ENCODE results near the gene CLN6. TPM values are rescaled to one million over a fixed set of nuclear protein-coding genes. Genes with fewer than 3 reads are reported as not detected.
A peak's percentile ranks its signal among the peaks of the same experiment; 100 is the strongest.

CLN6 gene
- total RNA-seq, 1 donor from 2014 or later, result 18.0 TPM

- DNase-seq (ENCODE audit: low spot score), result no peak
- no peak overlapping the region for H3K27ac Mint-ChIP-seq (ENCODE audit: unreplicated experiment)
- H3K4me3 Mint-ChIP-seq (ENCODE audit: unreplicated experiment), result no peak overlapping the region
- TF ChIP-seq, protein P1, sequence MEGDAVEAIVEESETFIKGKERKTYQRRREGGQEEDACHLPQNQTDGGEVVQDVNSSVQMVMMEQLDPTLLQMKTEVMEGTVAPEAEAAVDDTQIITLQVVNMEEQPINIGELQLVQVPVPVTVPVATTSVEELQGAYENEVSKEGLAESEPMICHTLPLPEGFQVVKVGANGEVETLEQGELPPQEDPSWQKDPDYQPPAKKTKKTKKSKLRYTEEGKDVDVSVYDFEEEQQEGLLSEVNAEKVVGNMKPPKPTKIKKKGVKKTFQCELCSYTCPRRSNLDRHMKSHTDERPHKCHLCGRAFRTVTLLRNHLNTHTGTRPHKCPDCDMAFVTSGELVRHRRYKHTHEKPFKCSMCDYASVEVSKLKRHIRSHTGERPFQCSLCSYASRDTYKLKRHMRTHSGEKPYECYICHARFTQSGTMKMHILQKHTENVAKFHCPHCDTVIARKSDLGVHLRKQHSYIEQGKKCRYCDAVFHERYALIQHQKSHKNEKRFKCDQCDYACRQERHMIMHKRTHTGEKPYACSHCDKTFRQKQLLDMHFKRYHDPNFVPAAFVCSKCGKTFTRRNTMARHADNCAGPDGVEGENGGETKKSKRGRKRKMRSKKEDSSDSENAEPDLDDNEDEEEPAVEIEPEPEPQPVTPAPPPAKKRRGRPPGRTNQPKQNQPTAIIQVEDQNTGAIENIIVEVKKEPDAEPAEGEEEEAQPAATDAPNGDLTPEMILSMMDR (IDR thresholded peaks at IDR 0.05), result no peak
- H3K36me3 Mint-ChIP-seq (ENCODE audit: low read depth), result peaks cover 3% of the 10 kb centered on the region
- no peaks in the 10 kb centered on the region for H3K9me3 Mint-ChIP-seq (ENCODE audit: low read depth)
- H3K4me1 Mint-ChIP-seq (ENCODE audit: low read depth), result peaks cover 15% of the 10 kb centered on the region
- no peaks in the 10 kb centered on the region for H3K27me3 Mint-ChIP-seq (ENCODE audit: low read depth)
Observed at GRCh38 chr15:68201879-68202261, 27.7 kb downstream of the CLN6 start.

DNA sequence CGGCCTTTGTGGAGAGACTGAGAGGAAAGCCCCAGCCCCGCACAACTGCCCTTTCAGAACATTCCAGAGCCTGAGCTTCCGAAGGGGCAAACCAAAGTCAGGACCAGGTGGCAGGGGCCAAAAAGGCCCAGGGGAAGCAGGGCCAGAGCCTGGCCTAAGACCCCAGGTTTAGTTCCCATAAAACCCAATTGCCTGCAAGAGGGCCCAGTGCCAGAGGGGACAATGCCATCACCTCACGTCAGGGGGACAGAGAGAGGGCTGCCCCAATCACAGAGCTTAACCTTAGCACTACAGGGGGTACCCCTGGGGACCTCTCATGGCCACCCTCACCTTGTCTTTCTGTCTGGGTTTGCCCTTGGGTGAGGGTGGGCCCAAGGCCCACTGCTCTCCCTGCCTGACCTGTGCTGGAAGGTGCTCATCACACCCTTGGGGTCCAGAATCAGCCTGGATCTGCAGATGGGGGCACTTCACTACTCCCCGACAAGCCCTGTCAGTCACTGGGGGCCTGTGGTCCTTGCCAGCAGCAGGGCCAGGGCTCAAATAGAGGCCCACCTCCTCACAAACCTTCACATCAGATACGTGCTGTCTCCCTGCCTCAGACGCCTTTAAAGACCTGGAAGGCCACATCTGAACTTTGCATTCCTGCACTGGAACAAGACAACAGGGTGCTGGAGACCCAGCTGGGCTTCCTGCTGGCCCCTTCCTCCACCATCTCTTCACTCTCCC, 28.2 kb downstream of the CLN6 start:
- H3K4me1 Mint-ChIP-seq (ENCODE audit: low read depth), result peaks cover 15% of the 10 kb centered on the region
- peaks cover 3% of the 10 kb centered on the region for H3K36me3 Mint-ChIP-seq (ENCODE audit: low read depth)
- no peaks in the 10 kb centered on the region for H3K27me3 Mint-ChIP-seq (ENCODE audit: low read depth)
- TF ChIP-seq, protein P1 (IDR thresholded peaks at IDR 0.05), result no peak
- no peak overlapping the region for H3K27ac Mint-ChIP-seq (ENCODE audit: unreplicated experiment)
- DNase-seq (ENCODE audit: low spot score), result no peak
- H3K4me3 Mint-ChIP-seq (ENCODE audit: unreplicated experiment), result no peak overlapping the region
- no peaks in the 10 kb centered on the region for H3K9me3 Mint-ChIP-seq (ENCODE audit: low read depth)

DNA sequence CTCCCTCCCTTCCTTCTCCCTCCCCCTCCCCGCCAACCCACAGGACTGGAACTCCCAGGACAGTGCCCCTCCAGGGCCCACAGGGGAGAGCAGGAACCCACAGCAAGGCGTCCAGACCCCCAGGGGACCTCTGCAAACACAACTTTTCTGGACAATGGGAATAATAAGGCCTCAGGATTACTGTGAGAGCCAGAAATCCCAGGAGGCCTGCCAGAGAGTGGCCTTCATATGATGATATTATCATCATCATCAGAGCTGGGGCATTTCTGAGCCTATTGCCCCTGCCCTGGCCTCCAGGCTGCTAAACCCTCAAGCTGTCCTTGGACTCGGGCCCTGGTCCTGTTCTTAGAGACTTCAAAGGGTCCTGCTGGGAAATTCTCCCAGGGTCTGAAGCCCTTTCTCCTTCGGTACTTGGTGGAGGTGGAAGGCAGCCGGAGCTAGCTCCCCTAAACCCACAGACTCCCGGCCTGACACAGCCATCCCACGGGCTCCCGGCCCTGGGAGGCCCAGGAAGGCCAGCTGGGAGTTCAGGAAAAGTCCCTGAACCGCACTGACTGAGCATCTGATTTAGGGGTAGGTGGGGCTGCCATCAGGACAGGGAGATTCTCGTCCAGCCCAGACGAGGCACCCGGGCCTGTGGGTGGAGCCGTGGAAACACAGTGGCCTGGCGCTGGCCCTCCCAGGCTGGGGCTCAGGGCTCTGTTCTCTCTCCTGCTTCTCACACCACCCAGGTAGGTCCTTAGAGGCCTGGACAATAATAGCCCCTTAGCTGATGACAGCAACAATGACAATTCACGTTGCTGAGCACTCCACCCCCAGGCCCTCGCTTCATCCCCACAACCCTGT, 29.3 kb downstream of the CLN6 start:
- peak overlapping the region; percentile 27 for H3K27ac Mint-ChIP-seq (ENCODE audit: unreplicated experiment)
- TF ChIP-seq, protein P1 (IDR thresholded peaks at IDR 0.05), result no peak

GRCh38 chr15:68199340-68199739, 30.2 kb downstream of the CLN6 start:
- Mint-ChIP-seq H3K27ac (ENCODE audit: unreplicated experiment) (peak overlapping the region; percentile 24), H3K27me3 (ENCODE audit: low read depth) (no peaks in the 10 kb centered on the region), H3K9me3 (ENCODE audit: low read depth) (no peaks in the 10 kb centered on the region), H3K4me3 (ENCODE audit: unreplicated experiment) (no peak overlapping the region), H3K36me3 (ENCODE audit: low read depth) (peaks cover 10% of the 10 kb centered on the region), H3K4me1 (ENCODE audit: low read depth) (peaks cover 15% of the 10 kb centered on the region)
- DNase-seq (ENCODE audit: low spot score), result no peak
- TF ChIP-seq, protein P1 (IDR thresholded peaks at IDR 0.05), result no peak

More for the DNA sequence above, 29.3 kb downstream of the CLN6 start:
- no peak overlapping the region for H3K4me3 Mint-ChIP-seq (ENCODE audit: unreplicated experiment)
- H3K36me3 Mint-ChIP-seq (ENCODE audit: low read depth), result peaks cover 3% of the 10 kb centered on the region
- H3K27me3 Mint-ChIP-seq (ENCODE audit: low read depth), result no peaks in the 10 kb centered on the region
- no peaks in the 10 kb centered on the region for H3K9me3 Mint-ChIP-seq (ENCODE audit: low read depth)
- peaks cover 15% of the 10 kb centered on the region for H3K4me1 Mint-ChIP-seq (ENCODE audit: low read depth)
- no peak for DNase-seq (ENCODE audit: low spot score)

DNA sequence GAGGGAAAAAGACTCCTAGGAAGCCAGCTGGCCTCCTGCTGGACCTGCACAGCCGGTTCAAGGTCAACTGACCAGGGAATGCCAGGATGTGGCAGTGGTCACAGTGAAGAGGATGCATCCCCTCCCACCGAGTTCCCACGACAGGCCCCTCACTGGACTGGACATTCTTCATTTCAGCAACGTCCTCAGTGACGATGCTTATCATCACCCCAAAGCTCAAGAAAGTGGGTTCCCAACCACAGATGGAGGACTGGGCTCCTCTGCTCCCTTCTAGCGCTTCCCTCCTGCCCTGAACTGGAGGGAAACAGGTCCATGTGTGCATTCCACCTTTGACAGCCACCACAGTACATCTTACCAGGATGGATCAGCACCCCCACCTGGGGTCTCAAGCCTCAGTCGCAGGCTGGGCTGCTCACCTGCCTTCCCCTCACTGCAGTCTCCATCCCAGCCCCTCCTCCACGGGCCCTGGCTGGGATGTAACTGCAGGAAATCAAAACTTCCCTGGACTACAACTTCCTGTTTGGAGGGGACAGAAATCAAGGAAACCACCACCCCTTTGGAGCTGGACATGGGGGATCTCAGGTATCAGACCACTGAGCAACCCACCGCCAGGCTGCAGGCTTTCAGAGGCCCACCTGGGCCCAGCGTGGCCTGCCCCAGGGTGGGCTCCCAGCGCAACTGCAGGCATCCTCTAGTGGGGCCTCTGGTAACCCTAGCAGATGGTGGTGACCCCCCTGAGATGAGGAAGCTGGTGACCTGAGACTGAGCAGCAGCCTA, 31.7 kb downstream of the CLN6 start:
- peaks cover 20% of the 10 kb centered on the region for H3K36me3 Mint-ChIP-seq (ENCODE audit: low read depth)
- peaks cover 15% of the 10 kb centered on the region for H3K4me1 Mint-ChIP-seq (ENCODE audit: low read depth)
- no peak overlapping the region for H3K4me3 Mint-ChIP-seq (ENCODE audit: unreplicated experiment)
- TF ChIP-seq, protein P1 (IDR thresholded peaks at IDR 0.05), result no peak
- no peaks in the 10 kb centered on the region for H3K9me3 Mint-ChIP-seq (ENCODE audit: low read depth)
- DNase-seq (ENCODE audit: low spot score), result no peak
- no peak overlapping the region for H3K27ac Mint-ChIP-seq (ENCODE audit: unreplicated experiment)
- H3K27me3 Mint-ChIP-seq (ENCODE audit: low read depth), result no peaks in the 10 kb centered on the region

Data from chondrocyte (in vitro differentiated cells).